Measurements from ENCODE around the gene TNF. TPM values are rescaled to one million over a fixed set of nuclear protein-coding genes. Genes with fewer than 3 reads are reported as not detected.
"Not testable (repeated sequence)": the region's sequence is repeated elsewhere in the genome, so short reads cannot be mapped to it uniquely, and the experiment has no call there.

TNF gene
- total and polyA plus RNA-seq, 2 donors (not counting 1 experiment from before 2014, with no cell fraction given): not detected

DNA sequence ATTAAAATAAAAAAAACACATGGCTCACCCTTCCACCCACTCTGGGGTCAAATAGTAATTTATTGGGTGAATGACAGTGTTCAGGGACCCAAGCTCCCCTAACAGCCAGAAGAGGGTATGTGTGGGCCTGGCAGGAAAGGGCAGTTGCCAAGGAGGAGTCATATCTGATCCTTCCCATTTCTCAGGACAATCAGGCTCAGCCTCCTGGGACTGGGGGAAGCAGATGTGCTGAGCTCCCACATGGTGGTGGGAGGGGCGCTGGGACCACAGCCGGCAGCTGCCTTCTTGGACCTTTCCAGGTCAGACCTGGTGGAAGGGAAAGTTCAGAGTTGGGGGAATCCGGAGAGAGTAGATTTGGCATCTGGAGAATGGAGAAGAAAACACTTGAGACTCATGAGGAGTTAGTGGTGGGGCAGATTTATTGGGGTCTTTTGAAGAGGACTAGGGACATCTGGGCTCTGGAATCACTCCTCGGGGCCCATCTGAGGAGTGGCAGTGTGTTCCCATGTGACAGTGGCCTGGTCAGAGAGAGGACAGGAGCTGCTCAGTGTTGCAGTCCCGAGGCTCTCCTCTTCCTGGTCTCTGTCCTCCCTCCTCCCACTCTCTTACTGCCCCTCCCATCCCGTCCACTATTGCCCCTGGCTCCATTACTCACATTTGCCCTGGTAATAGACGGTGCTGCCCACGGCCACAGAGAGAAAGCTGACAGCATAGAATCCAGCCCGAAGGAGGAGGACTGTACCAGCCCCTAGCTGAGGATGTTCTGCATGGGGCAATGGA, 13.7 kb downstream of the TNF start:
- H3K9ac ChIP-seq (ENCODE audit: insufficient read depth, low read length): no peak overlapping the region
- peaks cover 2% of the 10 kb centered on the region for H3K27me3 ChIP-seq (ENCODE audit: control insufficient read depth, insufficient read depth, low read length)
- H4K20me1 ChIP-seq (ENCODE audit: control insufficient read depth, extremely low read depth, insufficient read depth, low read length): no peaks in the 10 kb centered on the region
- no peaks in the 10 kb centered on the region for H3K36me3 ChIP-seq (ENCODE audit: control insufficient read depth, insufficient read depth, low read length)
- no peak overlapping the region for H3K4me3 ChIP-seq (replicated peaks in 1 of 4; ENCODE audit: control extremely low read depth in 1 of 4, insufficient read depth in 1 of 4, low read depth in 3 of 4, low read length in 4 of 4)
- no peak for TF ChIP-seq EZH2 (IDR thresholded peaks at IDR 0.05; ENCODE audit: low read length, missing control alignments)
- TF ChIP-seq, protein P1, sequence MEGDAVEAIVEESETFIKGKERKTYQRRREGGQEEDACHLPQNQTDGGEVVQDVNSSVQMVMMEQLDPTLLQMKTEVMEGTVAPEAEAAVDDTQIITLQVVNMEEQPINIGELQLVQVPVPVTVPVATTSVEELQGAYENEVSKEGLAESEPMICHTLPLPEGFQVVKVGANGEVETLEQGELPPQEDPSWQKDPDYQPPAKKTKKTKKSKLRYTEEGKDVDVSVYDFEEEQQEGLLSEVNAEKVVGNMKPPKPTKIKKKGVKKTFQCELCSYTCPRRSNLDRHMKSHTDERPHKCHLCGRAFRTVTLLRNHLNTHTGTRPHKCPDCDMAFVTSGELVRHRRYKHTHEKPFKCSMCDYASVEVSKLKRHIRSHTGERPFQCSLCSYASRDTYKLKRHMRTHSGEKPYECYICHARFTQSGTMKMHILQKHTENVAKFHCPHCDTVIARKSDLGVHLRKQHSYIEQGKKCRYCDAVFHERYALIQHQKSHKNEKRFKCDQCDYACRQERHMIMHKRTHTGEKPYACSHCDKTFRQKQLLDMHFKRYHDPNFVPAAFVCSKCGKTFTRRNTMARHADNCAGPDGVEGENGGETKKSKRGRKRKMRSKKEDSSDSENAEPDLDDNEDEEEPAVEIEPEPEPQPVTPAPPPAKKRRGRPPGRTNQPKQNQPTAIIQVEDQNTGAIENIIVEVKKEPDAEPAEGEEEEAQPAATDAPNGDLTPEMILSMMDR (conservative IDR thresholded peaks at IDR 0.05 in 1 of 2, IDR thresholded peaks at IDR 0.05 in 1 of 2; ENCODE audit: low read depth in 1 of 2, low read length in 2 of 2): no peak
- no peaks in the 10 kb centered on the region for H3K79me2 ChIP-seq (ENCODE audit: control insufficient read depth, insufficient read depth, low read length)
- no peaks in the 10 kb centered on the region for H3K9me3 ChIP-seq (ENCODE audit: control insufficient read depth, insufficient read depth, low read depth, low read length)
- no peaks in the 10 kb centered on the region for H3K4me1 ChIP-seq (ENCODE audit: control insufficient read depth, extremely low read depth, insufficient read depth, low read length)
- no peak overlapping the region for H3K27ac ChIP-seq (ENCODE audit: insufficient read depth, low read length)
- DNase-seq (ENCODE audit: low read depth in 2 of 2): no peak
- H2AFZ ChIP-seq (ENCODE audit: low read length): no peak overlapping the region
- no peak overlapping the region for H3K4me2 ChIP-seq (ENCODE audit: extremely low read depth, insufficient read depth, low read length)

DNA sequence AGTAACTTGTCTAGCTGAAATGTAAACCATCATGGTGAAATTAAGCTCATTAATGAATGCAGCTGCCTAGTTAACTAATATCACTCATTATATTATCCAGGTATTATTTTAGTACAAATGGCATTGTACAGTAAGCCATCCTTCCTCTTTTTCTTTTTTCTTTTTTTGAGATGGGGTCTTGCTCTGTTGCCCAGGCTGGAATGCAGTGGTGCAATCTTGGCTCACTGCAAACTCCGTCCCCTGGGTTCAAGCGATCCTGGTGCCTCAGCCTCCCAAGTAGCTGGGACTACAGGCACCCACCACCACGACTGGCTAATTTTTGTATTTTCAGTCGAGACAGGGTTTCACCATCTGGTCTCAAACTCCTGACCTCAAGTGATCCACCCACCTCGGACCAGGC, 15.3 kb downstream of the TNF start:
- not testable (repeated sequence) for H3K36me3 ChIP-seq (ENCODE audit: control insufficient read depth, insufficient read depth, low read length); DNase-seq (ENCODE audit: low read depth in 2 of 2); H3K9me3 ChIP-seq (ENCODE audit: control insufficient read depth, insufficient read depth, low read depth, low read length); H3K4me2 ChIP-seq (ENCODE audit: extremely low read depth, insufficient read depth, low read length); H4K20me1 ChIP-seq (ENCODE audit: control insufficient read depth, extremely low read depth, insufficient read depth, low read length); H3K27me3 ChIP-seq (ENCODE audit: control insufficient read depth, insufficient read depth, low read length); H3K4me3 ChIP-seq (replicated peaks in 1 of 4; ENCODE audit: control extremely low read depth in 1 of 4, insufficient read depth in 1 of 4, low read depth in 3 of 4, low read length in 4 of 4); H3K4me1 ChIP-seq (ENCODE audit: control insufficient read depth, extremely low read depth, insufficient read depth, low read length); H3K27ac ChIP-seq (ENCODE audit: insufficient read depth, low read length); H3K9ac ChIP-seq (ENCODE audit: insufficient read depth, low read length); H3K79me2 ChIP-seq (ENCODE audit: control insufficient read depth, insufficient read depth, low read length); H2AFZ ChIP-seq (ENCODE audit: low read length)

DNA sequence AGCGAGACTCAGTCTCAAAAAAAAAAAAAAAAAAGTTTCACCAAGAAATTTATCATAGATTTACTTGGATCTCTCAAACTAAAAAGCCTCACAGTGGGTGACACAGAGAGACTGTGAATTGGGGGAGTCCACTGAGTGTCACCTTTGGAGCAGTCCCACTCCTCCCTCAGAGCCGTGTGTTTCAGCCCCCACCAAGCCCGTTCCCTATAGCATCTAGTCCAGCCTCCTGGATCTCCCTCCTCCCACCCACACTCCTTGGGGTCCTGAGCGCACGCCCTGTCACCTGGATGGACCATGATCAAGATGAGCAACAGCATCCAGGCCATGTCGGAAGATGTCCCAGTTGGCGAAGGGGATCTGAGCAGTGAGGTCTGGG, 17.0 kb downstream of the TNF start:
- TF ChIP-seq, protein P1 (conservative IDR thresholded peaks at IDR 0.05 in 1 of 2, IDR thresholded peaks at IDR 0.05 in 1 of 2; ENCODE audit: low read depth in 1 of 2, low read length in 2 of 2): no peak
- no peak for TF ChIP-seq EZH2 (IDR thresholded peaks at IDR 0.05; ENCODE audit: low read length, missing control alignments)
- H3K36me3 ChIP-seq (ENCODE audit: control insufficient read depth, insufficient read depth, low read length): no peaks in the 10 kb centered on the region
- H4K20me1 ChIP-seq (ENCODE audit: control insufficient read depth, extremely low read depth, insufficient read depth, low read length): no peaks in the 10 kb centered on the region
- no peaks in the 10 kb centered on the region for H3K9me3 ChIP-seq (ENCODE audit: control insufficient read depth, insufficient read depth, low read depth, low read length)
- H2AFZ ChIP-seq (ENCODE audit: low read length): no peak overlapping the region
- H3K27me3 ChIP-seq (ENCODE audit: control insufficient read depth, insufficient read depth, low read length): no peaks in the 10 kb centered on the region
- H3K4me2 ChIP-seq (ENCODE audit: extremely low read depth, insufficient read depth, low read length): no peak overlapping the region
- H3K79me2 ChIP-seq (ENCODE audit: control insufficient read depth, insufficient read depth, low read length): no peaks in the 10 kb centered on the region
- no peak overlapping the region for H3K9ac ChIP-seq (ENCODE audit: insufficient read depth, low read length)
- no peak overlapping the region for H3K4me3 ChIP-seq (replicated peaks in 1 of 4; ENCODE audit: control extremely low read depth in 1 of 4, insufficient read depth in 1 of 4, low read depth in 3 of 4, low read length in 4 of 4)
- DNase-seq (ENCODE audit: low read depth in 2 of 2): no peak
- no peaks in the 10 kb centered on the region for H3K4me1 ChIP-seq (ENCODE audit: control insufficient read depth, extremely low read depth, insufficient read depth, low read length)
- H3K27ac ChIP-seq (ENCODE audit: insufficient read depth, low read length): no peak overlapping the region

Data from fibroblast of lung (primary cell).